Ishikawa (cell line): ENCODE data around the gene GSTM4.

Experiments used
- CREB1 ChIP-seq: IDR thresholded peaks from 2 replicates; pipeline ENCODE4 v1.6.1; 2012; ENCODE audit warnings: low read depth
- EP300 ChIP-seq: IDR thresholded peaks from 2 replicates; pipeline ENCODE4 v1.6.1; 2012; ENCODE audit warnings: borderline replicate concordance
- FOXM1 ChIP-seq: IDR thresholded peaks from 2 replicates; pipeline ENCODE4 v1.6.1; 2012; ENCODE audit warnings: low read depth, borderline replicate concordance
- RAD21 ChIP-seq: IDR thresholded peaks from 2 replicates; pipeline ENCODE4 v1.6.1; 2012; ENCODE audit warnings: low read depth
- TCF12 ChIP-seq: IDR thresholded peaks from 2 replicates; pipeline ENCODE4 v1.6.1; 2012; ENCODE audit warnings: low read depth
- TEAD4 ChIP-seq: IDR thresholded peaks from 2 replicates; pipeline ENCODE4 v1.6.1; 2012
- YY1 ChIP-seq: IDR thresholded peaks from 2 replicates; pipeline ENCODE4 v1.6.1; 2012; ENCODE audit warnings: low read depth
- TF ChIP-seq, protein P1 (sequence below): IDR thresholded peaks from 2 replicates; pipeline ENCODE4 v1.6.1; 2012; ENCODE audit warnings: low read depth, mild to moderate bottlenecking
- TF ChIP-seq, protein P2 (sequence below): IDR thresholded peaks from 2 replicates; pipeline ENCODE4 v1.6.1; 2012

DNA sequence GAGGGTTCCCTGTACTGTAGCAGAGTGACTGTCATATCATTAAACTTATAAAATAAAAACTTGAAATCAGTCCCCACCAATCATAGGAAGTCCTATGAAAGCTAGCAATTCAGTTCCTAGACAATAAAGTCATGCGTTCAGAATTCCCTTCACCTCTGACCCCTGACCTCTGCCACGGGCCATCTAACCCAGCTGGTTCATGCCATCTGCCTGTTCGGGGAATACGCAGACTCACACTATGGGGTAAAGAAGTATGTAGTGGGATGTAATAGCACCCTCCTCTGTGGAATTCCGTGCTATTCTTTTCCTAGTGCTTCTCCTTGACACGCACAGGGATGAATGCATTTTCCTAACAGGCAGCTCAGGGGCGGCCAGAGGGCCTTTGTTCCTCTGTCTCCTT is 2.1 kb downstream of the GSTM4 start:
- TF ChIP-seq FOXM1 = no peak
- TF ChIP-seq EP300 = no peak
- TF ChIP-seq YY1 = no peak
- TF ChIP-seq, protein P1, sequence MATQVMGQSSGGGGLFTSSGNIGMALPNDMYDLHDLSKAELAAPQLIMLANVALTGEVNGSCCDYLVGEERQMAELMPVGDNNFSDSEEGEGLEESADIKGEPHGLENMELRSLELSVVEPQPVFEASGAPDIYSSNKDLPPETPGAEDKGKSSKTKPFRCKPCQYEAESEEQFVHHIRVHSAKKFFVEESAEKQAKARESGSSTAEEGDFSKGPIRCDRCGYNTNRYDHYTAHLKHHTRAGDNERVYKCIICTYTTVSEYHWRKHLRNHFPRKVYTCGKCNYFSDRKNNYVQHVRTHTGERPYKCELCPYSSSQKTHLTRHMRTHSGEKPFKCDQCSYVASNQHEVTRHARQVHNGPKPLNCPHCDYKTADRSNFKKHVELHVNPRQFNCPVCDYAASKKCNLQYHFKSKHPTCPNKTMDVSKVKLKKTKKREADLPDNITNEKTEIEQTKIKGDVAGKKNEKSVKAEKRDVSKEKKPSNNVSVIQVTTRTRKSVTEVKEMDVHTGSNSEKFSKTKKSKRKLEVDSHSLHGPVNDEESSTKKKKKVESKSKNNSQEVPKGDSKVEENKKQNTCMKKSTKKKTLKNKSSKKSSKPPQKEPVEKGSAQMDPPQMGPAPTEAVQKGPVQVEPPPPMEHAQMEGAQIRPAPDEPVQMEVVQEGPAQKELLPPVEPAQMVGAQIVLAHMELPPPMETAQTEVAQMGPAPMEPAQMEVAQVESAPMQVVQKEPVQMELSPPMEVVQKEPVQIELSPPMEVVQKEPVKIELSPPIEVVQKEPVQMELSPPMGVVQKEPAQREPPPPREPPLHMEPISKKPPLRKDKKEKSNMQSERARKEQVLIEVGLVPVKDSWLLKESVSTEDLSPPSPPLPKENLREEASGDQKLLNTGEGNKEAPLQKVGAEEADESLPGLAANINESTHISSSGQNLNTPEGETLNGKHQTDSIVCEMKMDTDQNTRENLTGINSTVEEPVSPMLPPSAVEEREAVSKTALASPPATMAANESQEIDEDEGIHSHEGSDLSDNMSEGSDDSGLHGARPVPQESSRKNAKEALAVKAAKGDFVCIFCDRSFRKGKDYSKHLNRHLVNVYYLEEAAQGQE = no peak
- no peak for TF ChIP-seq RAD21
- TF ChIP-seq CREB1 = no peak
- TF ChIP-seq TEAD4 = no peak
- TF ChIP-seq, protein P2, sequence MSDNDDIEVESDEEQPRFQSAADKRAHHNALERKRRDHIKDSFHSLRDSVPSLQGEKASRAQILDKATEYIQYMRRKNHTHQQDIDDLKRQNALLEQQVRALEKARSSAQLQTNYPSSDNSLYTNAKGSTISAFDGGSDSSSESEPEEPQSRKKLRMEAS = no peak
- no peak for TF ChIP-seq TCF12
